H1 (cell line): Measurements from ENCODE around the gene PRKCSH. TPM values are rescaled to one million over a fixed set of nuclear protein-coding genes. Genes with fewer than 3 reads are reported as not detected.

Experiments used
- polyA plus RNA-seq, 7 experiments: library from polyadenylated mRNA; depleted of rRNA in 3 of 7; stranded (reverse) in 5 of 7; unstranded in 2 of 7; fragments of >200 nt in 5 of 7; fragments of 200-250 nt in 2 of 7; gene quantifications; 1 replicate in 5 of 7; 2 replicates in 1 of 7; 4 replicates in 1 of 7; pipeline versions ENCODE4 v1.2.1 to v1.2.3, GENCODE V29; 2011 to 2013; ENCODE audit warnings: missing spikeins in 2 of 7, mixed read lengths in 2 of 7
- total RNA-seq: library from RNA; stranded (reverse); fragmentation: NEBNext Ultra II Directional; extraction: Animal tissue kit (Norgen Biotek cat#: 25700); gene quantifications from 2 replicates; pipeline ENCODE4 v1.2.1, GENCODE V29; 2021
- TF ChIP-seq, protein P1 (sequence below): fragments of 300-600 bp; sonication (generic); IDR thresholded peaks from 2 replicates; pipeline ENCODE4 v1.7.1; 2012; ENCODE audit warnings: low read length, moderate library complexity, mild to moderate bottlenecking, inconsistent platforms; ENCODE audit not compliant: insufficient replicate concordance

The PRKCSH gene
- total and polyA plus RNA-seq, 2 of the 8 experiments (the other 6 are each of a cell fraction or from before 2014, with no cell fraction given) = 97.2 to 337 TPM

DNA sequence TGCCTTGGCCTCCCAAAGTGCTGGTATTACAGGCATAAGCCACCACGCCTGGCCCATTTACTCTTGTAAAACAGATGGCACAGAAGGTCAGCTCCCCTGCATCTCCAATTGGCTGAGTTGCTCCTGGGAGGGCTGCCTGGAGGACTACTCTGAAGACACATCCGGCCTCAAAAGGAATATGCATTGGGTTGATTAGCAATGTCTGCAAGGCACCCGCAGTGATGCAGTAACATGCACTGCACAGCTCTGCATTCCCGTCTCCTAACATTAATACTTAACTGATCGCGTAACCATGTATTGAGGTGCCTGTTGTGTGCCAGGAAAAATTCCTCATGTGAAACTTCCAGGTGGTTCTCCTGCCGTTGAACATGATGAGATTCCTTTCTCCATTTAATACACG lies 40.4 kb downstream of the PRKCSH start (continued):
- TF ChIP-seq, protein P1, sequence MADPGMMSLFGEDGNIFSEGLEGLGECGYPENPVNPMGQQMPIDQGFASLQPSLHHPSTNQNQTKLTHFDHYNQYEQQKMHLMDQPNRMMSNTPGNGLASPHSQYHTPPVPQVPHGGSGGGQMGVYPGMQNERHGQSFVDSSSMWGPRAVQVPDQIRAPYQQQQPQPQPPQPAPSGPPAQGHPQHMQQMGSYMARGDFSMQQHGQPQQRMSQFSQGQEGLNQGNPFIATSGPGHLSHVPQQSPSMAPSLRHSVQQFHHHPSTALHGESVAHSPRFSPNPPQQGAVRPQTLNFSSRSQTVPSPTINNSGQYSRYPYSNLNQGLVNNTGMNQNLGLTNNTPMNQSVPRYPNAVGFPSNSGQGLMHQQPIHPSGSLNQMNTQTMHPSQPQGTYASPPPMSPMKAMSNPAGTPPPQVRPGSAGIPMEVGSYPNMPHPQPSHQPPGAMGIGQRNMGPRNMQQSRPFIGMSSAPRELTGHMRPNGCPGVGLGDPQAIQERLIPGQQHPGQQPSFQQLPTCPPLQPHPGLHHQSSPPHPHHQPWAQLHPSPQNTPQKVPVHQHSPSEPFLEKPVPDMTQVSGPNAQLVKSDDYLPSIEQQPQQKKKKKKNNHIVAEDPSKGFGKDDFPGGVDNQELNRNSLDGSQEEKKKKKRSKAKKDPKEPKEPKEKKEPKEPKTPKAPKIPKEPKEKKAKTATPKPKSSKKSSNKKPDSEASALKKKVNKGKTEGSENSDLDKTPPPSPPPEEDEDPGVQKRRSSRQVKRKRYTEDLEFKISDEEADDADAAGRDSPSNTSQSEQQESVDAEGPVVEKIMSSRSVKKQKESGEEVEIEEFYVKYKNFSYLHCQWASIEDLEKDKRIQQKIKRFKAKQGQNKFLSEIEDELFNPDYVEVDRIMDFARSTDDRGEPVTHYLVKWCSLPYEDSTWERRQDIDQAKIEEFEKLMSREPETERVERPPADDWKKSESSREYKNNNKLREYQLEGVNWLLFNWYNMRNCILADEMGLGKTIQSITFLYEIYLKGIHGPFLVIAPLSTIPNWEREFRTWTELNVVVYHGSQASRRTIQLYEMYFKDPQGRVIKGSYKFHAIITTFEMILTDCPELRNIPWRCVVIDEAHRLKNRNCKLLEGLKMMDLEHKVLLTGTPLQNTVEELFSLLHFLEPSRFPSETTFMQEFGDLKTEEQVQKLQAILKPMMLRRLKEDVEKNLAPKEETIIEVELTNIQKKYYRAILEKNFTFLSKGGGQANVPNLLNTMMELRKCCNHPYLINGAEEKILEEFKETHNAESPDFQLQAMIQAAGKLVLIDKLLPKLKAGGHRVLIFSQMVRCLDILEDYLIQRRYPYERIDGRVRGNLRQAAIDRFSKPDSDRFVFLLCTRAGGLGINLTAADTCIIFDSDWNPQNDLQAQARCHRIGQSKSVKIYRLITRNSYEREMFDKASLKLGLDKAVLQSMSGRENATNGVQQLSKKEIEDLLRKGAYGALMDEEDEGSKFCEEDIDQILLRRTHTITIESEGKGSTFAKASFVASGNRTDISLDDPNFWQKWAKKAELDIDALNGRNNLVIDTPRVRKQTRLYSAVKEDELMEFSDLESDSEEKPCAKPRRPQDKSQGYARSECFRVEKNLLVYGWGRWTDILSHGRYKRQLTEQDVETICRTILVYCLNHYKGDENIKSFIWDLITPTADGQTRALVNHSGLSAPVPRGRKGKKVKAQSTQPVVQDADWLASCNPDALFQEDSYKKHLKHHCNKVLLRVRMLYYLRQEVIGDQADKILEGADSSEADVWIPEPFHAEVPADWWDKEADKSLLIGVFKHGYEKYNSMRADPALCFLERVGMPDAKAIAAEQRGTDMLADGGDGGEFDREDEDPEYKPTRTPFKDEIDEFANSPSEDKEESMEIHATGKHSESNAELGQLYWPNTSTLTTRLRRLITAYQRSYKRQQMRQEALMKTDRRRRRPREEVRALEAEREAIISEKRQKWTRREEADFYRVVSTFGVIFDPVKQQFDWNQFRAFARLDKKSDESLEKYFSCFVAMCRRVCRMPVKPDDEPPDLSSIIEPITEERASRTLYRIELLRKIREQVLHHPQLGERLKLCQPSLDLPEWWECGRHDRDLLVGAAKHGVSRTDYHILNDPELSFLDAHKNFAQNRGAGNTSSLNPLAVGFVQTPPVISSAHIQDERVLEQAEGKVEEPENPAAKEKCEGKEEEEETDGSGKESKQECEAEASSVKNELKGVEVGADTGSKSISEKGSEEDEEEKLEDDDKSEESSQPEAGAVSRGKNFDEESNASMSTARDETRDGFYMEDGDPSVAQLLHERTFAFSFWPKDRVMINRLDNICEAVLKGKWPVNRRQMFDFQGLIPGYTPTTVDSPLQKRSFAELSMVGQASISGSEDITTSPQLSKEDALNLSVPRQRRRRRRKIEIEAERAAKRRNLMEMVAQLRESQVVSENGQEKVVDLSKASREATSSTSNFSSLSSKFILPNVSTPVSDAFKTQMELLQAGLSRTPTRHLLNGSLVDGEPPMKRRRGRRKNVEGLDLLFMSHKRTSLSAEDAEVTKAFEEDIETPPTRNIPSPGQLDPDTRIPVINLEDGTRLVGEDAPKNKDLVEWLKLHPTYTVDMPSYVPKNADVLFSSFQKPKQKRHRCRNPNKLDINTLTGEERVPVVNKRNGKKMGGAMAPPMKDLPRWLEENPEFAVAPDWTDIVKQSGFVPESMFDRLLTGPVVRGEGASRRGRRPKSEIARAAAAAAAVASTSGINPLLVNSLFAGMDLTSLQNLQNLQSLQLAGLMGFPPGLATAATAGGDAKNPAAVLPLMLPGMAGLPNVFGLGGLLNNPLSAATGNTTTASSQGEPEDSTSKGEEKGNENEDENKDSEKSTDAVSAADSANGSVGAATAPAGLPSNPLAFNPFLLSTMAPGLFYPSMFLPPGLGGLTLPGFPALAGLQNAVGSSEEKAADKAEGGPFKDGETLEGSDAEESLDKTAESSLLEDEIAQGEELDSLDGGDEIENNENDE = no peak
